GM19455 (cell line): ENCODE data around the gene PTPRG.

ENCODE experiments used
- ATAC-seq: cut with Tn5 transposase; IDR thresholded peaks from one replicate; pipeline ENCODE4 v1.9.1; 2021; ENCODE audit not compliant: unreplicated experiment

Gene PTPRG

DNA sequence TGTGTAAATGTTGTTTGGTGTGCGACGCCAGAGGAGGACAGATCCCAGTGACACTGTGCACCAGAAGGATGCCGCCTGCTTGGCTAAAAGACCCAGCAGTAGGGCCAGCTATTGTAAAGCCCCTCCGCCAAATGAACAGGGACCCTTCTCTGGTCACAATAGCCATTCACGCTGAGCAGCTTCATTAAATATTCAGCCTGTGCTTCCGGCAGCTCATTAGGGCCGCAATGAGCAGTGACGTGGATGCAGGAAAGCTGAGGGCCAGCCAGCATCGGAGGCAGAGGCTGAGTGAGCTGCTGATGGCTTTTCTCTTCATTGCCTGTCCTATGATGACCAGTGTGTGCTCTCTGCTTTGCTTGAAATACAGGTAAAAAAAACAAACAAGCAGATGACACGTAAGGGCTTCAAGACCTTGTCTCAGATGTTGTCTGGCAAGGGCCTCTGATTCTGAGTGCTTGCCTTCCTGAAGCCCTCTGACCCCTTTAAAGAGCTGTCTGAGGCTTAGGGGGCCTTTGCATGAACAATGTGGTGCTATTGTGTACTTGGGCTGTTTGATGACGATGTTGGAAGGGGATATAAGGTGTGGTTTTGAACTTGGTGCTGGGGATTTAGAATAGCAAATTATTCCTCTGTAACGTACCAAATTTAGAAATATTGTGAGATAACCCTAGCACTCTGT lies 681.6 kb downstream of the PTPRG start:
- ATAC-seq: no peak

DNA sequence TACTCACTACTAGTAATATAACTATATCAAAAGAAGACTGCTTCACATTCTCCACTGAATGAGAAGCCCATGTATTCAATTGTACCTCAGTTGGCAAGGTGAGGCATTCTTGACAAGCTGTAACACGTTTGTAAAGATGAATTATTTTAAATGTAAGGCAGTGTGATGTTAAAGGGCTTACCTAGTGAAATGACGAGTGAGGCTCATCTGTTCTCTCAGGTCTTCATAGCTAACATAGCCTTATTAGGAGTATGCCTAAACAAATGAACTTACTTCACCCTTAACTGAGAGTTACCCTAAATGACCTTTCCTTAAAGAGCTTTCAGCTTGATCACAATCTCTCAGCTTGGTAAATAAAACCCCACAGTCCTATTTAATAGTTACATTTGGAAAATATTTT lies 684.7 kb downstream of the PTPRG start:
- ATAC-seq: no peak

DNA sequence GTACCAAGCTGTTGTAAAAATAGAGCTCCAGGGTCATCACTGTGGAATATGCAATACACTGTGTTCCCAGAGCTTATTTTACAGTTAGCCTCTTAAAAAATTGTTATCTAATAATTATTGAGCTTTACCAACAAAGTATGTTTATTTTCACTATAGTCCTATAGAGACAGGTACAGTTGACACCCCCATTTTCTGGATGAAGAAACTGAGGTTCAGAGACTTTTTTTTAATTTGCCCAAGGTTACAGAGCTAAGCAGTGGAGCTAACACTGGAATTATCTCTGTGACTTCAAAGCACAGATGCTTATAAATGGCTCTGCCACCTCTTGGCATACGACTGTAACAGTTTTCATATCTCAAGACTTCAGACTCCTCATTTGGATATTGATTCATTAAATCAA lies 685.6 kb downstream of the PTPRG start:
- ATAC-seq: no peak

DNA sequence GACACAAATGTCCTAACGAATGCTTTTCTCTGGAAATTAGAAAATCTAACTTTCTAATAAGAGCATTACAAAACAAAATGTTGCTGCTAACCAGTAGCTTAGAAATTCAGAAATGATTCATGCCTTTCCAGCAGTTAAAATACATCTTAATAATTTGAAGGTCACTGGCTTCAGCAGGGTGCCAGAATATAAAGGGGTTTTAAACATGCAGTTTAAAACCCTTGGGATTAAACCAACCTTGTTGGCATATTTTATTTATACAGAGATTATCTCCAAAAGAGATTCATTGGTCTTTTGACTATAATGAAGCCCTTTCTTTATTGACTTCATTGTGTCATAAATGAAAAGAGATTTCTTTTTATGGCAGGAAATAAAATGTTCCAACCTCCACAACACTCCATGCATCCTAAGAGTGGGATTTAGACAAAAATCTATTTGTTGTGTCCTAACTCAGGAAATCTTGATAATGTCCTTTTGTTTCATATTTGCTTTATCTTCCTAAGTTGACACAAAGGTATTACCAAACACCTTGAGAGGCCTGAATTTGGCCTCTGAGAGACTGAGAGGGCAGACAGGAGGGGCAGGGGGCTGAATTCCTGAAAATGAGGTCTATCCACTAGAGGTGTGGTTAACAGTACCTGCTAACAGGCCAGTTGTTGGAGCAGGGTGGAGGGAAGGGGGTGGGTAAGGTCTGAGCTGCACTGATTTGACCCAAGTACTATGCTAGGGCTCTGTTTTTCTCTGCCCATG lies 687.5 kb downstream of the PTPRG start:
- ATAC-seq: no peak

DNA sequence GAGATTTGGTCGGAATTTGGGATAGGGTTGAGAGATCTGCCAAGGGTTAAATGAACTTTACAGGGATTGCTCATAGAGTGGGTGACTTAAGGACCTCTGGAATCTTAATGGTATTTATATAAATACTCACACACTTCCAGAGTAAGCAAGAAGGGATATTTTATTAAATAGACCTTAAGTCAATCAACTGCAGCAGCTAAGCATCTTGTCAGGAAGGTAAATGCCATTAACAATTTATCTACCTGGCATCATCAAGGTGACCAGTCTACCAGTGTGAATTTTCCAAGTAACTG lies 688.1 kb downstream of the PTPRG start:
- no peak for ATAC-seq

DNA sequence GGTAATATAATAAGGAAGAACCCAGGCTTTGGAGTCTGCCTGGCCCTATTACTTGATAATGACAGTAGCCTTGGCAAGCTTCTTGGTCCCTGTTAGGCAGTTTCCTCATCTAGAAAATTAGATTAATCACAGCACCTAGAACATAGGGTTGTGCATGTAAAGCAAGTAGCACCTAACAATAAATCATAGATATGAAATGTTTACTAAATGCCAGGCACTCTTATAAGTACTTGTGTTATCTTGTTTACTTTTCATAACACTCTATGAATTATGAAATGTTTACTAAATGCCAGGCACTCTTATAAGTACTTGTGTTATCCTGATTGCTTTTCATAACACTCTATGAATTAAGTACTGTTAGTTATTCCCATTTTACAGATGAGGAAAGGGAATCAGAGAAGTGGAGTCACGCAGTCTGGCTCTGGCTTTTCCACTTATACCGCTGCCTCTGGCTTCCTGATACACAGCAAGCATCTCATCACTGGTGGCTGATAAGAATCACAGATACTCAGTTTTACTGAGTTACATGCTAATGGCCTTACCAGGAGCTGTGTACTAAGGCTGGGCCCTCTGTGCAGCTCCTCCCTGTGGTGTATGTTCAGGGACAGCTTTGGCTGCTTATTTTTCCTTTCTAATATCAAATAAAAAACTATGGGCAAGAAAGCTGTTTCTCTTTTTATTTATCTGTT lies 688.6 kb downstream of the PTPRG start:
- ATAC-seq: no peak

DNA sequence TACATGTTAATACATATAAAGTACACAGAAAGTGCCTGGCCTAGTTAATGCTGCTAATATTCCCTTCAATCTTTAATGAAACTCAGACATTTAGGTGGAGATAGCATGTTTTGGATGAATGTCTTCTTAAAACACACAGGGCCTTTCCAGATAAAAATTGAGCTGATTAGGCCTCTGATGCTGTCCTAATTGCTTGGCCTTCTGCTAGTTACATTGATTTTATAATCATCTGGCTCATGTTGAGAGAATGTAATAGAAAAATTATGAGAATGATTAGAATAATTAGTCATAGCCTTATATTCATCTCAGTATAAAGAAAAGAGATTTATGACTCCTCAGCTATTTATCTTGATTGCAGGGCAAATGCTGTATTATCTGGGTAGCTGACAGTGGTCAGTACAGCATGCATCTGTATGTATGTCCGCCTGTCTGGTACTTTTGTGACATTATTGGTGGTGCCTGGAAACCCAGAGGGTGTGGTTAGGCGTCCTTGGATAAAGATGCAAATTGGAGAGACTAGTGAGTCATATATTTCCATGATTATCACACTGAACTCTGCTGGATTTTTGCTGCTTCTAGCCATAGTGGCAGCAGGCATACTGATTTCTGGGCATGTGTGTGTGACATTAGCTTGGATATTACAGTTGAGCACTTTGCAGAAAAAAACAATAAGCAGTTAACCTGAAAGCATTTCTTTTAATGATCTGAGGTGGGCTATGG lies 691.2 kb downstream of the PTPRG start:
- no peak for ATAC-seq

DNA sequence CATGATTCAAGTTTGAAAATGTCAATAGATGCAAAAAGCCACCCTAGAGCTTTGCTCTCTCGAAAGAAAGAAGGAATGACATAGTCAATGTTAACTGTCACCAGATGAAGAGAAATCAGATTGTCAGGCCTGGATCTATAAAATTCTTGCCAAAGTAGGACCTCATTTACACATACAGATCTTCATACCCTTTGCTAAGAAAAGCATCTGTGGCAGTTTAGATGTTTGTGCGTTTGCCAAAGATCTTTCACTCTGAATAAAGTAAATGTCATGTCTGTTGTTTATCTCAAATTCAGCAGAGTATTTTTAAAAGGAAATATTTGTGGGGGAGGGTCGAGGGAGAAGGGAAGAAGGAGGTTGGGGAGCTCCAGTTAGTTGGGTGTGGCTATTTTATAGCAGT lies 692.6 kb downstream of the PTPRG start:
- ATAC-seq: no peak

DNA sequence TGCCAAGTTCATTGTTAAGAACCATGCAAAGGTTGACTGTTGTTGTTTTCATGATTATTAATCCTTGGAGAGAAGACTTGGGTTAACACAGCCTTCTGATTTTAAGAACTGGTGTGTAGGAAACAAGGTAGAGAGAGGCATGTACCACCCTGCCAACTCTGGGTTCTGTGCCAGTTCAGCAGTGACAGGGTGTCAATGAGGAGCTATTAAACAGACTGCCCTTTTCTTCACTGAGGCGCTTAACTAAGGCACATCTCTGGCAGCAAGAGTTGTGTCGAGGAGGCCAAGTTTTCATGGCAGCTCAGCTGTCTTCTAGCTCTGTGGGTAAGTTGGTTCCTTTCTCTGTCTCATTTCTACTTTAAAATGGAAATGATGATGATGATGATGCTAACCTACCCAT lies 694.4 kb downstream of the PTPRG start:
- no peak for ATAC-seq

DNA sequence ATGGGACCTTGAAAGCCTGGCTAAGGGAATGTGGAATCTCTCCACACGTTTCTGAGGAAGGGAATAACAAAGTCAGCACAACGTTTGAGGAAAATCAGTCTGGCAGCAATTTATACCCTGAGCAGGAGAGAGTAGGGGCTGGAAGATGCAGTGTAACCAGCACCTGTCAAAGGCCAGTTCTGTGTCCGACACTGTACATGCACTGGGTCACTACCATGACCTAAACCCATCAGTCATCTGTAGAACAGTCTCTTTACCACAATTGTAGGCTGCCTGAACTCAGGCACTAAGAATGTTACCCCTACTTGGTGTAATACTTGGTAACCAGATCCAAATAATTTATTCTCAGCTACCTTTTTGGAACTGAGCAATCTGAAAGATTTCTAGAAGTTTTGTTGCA lies 698.6 kb downstream of the PTPRG start:
- no peak for ATAC-seq

DNA sequence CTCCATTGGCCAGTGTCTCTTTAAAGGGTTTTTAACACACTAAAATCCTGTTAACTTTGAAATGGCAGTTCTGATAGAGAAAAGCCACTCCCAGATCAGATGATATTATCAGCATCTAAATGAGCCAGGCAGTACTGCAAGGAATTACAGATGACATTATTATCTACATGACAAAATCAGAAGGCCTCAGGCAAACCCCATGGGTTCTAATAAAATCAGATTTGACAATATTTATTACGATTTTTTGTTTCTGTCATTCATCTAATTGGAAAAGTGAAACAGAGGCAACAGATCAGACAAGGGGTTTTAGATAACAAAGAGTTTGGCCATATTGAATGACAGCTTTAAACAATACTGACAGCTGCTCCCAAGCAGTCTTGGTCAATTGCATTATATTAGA lies 699.3 kb downstream of the PTPRG start:
- no peak for ATAC-seq

DNA sequence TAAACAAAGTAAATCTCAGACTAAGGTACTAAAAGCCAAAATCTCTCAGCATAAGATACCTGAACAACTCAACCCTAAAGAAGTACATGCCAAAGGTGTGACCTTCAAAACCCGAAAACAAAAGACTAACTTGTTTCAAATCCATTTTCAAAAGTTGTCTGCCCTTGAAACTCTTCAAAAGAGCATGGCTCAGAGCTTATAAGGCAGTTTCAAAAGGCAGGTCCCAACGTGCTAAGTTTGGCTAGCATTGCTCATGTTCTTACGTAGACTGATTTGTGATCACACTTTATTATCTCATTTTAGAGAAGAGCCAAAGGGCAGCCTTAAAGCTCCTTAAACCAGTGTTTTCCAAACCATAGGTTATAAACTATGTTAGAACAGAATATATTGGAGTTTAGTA lies 699.8 kb downstream of the PTPRG start:
- no peak for ATAC-seq

DNA sequence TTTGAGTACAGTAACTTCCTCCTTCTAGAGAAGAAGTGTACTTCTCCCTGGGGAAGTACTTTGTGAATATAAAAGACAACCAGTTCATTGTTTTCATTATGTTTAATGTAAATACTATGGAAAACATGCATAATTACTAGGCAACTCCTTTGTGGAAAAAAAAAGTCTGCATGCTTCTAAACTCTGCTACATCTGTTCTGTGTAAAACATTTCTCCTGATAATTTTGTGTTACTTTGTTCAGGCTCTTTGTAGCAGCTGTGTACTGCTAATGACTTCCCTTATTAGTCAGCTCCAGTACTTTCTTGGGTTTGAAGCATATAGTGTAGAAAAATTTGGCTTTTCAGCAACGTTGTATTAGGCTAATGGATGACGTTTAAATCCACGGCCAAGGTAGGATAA lies 700.4 kb downstream of the PTPRG start:
- no peak for ATAC-seq

DNA sequence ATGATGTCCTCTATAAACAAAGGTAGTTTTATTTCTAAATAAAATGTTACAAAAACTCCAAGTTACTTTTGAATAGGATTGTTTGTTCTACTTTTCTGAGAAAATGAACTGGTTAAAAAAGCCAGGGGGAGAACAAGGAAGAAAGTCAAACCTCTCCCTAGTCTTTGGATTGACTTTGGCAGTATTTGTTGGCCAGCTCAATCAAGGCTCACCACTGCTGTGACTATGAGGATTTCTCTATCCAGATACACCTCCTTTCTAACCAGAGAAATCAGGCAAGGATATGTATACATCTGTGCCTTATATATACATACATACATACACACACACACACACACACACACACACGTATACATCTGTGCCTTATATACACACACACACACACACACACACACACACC lies 704.2 kb downstream of the PTPRG start:
- ATAC-seq: no peak

DNA sequence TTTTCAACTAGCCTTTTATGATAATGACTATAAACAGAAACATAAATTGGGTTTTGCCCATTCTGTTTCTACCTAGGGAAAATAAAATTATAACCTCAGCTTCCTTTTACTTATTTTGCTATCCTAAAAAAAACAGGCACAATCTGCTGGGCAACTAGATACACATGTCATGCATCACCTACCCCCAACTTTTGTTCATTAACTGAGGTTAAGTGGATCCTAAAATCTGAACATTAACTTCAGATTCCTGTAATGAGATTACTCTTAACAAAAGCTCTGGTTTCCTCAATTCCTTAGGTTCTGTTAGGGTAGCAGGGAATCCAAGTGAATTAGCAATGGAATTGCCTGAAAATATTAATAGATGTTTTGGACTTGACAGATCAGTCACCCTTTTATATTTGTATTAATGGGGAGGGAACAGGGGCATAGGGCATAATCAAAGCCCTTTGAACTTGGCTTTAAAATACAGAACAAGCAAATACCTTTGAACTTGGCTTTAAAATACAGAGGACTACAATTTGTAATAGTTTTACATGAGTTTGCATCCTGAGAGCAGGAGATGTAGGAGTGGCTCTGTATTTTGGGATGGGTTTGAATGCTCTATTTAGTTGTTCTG lies 705.4 kb downstream of the PTPRG start:
- ATAC-seq: no peak

DNA sequence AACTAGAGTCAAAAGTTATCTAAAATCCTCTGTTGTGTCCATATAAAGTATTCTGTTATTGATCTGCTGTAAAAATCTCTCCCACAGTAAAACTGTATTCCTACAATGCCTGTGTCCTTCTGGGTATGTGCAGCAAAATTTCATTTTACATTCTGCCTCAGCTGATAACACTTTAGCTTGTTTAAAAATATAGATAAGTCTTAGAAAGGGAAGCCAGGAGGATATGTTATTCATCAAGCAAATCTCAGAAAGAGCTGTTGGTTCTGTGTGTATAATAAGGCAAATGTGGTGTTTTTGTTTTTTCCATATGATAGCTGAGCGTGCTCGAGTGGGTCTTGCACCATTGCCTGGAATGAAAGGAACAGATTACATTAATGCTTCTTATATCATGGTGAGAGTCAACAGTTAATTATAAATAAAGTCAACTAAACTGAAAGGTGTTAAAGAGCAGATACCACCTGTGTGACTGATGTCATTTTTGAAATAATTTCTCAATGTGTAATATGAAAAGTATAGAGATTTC lies 715.3 kb downstream of the PTPRG start:
- no peak for ATAC-seq

DNA sequence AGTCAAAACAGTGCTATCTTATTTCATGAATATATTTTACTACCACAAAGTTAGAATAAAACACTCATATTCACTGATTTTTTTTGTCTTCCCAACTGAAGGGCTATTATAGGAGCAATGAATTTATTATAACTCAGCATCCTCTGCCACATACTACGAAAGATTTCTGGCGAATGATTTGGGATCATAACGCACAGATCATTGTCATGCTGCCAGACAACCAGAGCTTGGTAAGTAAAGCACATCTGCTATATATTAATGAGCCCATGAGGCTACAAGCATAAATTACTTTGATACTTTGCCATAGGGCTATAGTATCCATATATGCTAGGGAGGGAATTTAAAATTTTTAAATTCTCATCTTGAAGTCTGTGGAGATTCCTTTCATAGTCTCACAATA lies 716.1 kb downstream of the PTPRG start:
- ATAC-seq: no peak

DNA sequence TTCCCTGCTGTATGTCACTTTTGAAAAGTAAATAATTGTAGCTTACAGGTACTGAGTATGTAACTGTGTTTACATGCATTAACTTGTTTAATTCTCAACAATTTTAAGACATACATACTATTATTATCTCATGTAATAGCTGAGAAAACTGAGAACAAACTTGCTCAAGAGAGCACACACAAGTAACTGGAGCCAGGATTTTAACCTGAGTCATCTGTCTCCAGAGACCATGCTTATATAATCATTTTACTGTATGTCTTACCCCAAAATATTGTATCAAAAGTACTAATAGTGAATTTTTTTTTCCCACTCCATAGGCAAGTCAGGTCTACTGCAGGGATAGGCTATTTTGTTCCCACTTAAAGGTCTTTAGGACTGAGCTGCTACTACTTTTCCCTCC lies 716.6 kb downstream of the PTPRG start:
- ATAC-seq: no peak

DNA sequence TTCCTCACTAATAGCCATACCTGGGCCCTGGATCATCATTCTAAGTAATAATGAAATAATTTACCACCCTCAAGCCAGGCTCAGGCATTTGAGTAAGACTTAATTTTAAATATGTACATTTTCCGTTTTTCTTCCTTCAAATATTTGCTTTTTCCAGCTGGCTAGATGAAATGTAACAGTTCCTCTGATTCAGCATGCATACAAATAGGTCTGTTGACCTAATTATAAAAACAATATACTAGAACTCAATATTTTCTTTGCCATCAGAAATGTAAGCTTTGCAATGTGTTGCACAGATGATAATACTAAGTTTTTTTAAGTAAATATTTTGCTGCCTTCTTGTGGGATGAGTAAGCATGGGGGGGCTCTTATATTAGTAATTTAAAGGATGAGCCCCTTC lies 720.4 kb downstream of the PTPRG start:
- ATAC-seq: no peak

DNA sequence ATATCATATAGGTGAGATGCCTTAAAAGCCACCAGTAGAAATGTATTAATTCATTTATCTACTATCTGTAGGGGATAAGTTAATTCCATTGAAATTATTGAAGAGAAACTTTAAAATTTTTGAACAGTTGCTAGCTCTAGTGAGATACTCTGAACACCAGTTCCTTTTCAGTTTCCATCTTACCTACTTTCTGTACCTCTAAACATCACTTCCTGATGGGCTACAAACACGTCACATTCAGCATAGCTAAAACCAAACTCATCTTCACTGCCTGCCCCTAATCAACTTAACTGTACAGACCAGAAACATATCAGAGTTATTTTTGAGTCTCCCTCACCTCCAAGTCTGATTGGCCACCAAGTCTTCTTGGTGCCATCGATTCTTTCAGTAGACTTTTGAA lies 723.1 kb downstream of the PTPRG start:
- ATAC-seq: no peak

DNA sequence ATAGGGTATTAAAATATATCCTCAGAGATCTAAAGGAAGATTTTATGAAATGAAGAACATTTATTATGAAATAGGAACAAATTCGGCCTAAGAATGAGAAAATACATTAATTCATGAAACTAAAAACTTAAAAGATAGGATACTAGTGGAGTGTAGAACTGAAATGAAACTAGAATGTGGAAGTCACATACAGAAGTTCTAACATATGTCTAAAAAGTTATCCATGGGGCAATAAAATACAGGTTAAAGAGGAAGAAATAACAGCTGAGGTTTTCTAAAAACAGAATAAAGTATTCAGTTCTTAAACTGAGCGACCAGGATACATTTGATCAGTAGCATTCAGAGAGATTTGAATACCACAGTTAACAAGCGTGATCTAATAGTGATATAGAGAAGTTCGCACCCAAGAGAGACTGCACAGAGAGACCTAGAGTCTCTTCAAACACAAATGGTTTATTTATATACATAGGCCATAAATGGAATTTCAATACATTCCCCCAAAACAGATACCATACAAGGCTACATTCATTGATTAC lies 726.1 kb downstream of the PTPRG start:
- no peak for ATAC-seq
